KMS-11 (cell line): ENCODE data around the gene SLC66A2.

Experiments
- H2AFZ ChIP-seq: fragments of 200-600 bp; sonication (generic); 2 replicates; pipeline ENCODE4 v1.6.1; 2016; ENCODE audit warnings: antibody characterized with exemption, mixed run types, low read depth
- H3K27ac ChIP-seq: fragments of 200-600 bp; sonication (generic); 2 replicates; pipeline ENCODE4 v1.6.1; 2016; ENCODE audit warnings: mild to moderate bottlenecking, mixed run types
- H3K27me3 ChIP-seq: fragments of 200-600 bp; sonication (generic); 2 replicates; pipeline ENCODE4 v1.6.1; 2017; ENCODE audit warnings: mild to moderate bottlenecking, low read depth, mixed run types, moderate library complexity; ENCODE audit not compliant: insufficient read depth
- H3K36me3 ChIP-seq: fragments of 200-600 bp; sonication (generic); 2 replicates; pipeline ENCODE4 v1.6.1; 2017; ENCODE audit warnings: mild to moderate bottlenecking, mixed run types; ENCODE audit not compliant: insufficient read depth
- H3K4me1 ChIP-seq: fragments of 200-600 bp; sonication (generic); 2 replicates; pipeline ENCODE4 v1.6.1; 2016; ENCODE audit warnings: mild to moderate bottlenecking, low read depth, mixed run types; ENCODE audit not compliant: poor library complexity, severe bottlenecking
- H3K4me2 ChIP-seq: fragments of 200-600 bp; sonication (generic); 2 replicates; pipeline ENCODE4 v1.7.0; 2016; ENCODE audit warnings: mild to moderate bottlenecking, mixed run types
- H3K4me3 ChIP-seq: fragments of 200-600 bp; sonication (generic); IDR thresholded peaks from 2 replicates; pipeline ENCODE4 v1.6.1; 2017; ENCODE audit warnings: low read depth, low read length, mixed read lengths; ENCODE audit not compliant: insufficient read depth
- H3K79me2 ChIP-seq: fragments of 200-600 bp; sonication (generic); 2 replicates; pipeline ENCODE4 v1.6.1; 2016; ENCODE audit warnings: low read depth, mixed run types; ENCODE audit not compliant: insufficient read depth
- H3K9ac ChIP-seq: fragments of 200-600 bp; sonication (generic); 2 replicates; pipeline ENCODE4 v1.6.1; 2016; ENCODE audit warnings: mild to moderate bottlenecking, mixed run types
- H4K20me1 ChIP-seq: fragments of 200-600 bp; sonication (generic); 2 replicates; pipeline ENCODE4 v1.6.1; 2016; ENCODE audit warnings: mild to moderate bottlenecking, mixed run types; ENCODE audit not compliant: insufficient read depth
- TF ChIP-seq, protein P1 (sequence below): fragments of 200-600 bp; sonication (generic); conservative IDR thresholded peaks from 2 replicates; pipeline ENCODE4 v1.6.1; 2017; ENCODE audit warnings: low read depth, mild to moderate bottlenecking, antibody characterized with exemption, low read length, moderate library complexity, mixed read lengths

The SLC66A2 gene

DNA sequence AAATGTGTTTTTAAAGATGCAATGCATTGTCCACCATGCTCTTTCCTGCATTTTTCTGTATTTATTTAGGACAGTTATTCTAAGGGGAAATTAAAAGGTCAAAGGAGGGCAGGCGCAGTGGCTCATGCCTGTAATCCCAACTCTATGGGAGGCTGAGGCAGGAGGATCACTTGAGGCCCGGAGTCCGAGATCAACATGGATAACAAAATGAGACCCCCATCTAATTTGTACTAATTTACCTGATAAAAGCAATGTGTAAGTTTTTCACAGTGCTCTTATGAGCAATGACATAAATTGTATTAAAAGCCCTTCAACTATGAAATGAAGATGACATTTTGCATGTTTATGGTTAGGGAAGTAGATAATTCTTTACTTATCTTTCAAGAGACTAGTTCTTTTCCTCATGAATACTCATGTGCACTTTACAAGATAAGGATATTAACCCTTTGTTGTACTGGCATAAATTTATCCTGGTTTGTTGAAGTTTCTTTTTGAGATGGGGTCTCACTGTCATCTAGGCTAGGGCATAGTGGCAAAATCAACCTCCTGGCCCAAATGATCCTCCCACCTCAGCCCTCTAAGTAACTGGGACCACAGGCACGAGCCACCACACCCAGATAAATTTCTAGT lies 22.7 kb upstream of the SLC66A2 start:
- no peaks in the 10 kb centered on the region for H3K27me3 ChIP-seq
- TF ChIP-seq, protein P1, sequence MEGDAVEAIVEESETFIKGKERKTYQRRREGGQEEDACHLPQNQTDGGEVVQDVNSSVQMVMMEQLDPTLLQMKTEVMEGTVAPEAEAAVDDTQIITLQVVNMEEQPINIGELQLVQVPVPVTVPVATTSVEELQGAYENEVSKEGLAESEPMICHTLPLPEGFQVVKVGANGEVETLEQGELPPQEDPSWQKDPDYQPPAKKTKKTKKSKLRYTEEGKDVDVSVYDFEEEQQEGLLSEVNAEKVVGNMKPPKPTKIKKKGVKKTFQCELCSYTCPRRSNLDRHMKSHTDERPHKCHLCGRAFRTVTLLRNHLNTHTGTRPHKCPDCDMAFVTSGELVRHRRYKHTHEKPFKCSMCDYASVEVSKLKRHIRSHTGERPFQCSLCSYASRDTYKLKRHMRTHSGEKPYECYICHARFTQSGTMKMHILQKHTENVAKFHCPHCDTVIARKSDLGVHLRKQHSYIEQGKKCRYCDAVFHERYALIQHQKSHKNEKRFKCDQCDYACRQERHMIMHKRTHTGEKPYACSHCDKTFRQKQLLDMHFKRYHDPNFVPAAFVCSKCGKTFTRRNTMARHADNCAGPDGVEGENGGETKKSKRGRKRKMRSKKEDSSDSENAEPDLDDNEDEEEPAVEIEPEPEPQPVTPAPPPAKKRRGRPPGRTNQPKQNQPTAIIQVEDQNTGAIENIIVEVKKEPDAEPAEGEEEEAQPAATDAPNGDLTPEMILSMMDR, result no peak
- H3K36me3 ChIP-seq, result peaks cover 9% of the 10 kb centered on the region; the same call in 1 of the 2 replicates
- peaks cover 8% of the 10 kb centered on the region; the same call in 1 of the 2 replicates for H4K20me1 ChIP-seq
- peaks cover 65% of the 10 kb centered on the region for H3K79me2 ChIP-seq
- no peak overlapping the region for H3K9ac ChIP-seq
- H2AFZ ChIP-seq, result no peak overlapping the region
- H3K27ac ChIP-seq, result no peak overlapping the region
- H3K4me1 ChIP-seq, result no peaks in the 10 kb centered on the region
- H3K4me2 ChIP-seq, result no peak overlapping the region
- H3K4me3 ChIP-seq, result no peak overlapping the region

DNA sequence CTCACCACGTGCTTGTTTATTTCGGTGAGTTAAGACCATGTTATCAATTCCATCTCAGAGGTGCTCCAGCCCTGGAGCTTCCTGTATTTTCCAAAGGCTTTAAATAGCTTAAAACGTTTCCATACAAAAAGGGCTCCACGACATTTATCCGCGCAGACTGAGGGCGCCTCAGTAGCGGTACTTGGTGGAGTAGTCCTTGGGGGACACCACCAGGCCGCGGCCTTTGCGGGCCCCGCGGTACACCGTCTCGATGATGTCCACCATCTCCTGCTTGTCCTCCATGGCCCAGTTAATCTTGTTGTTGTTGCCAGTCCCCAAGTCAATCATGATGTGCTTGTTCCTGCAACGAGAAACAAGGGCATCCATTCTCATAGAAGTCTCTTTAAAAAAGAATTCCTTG lies 22.1 kb upstream of the SLC66A2 start:
- Histone ChIP-seq H3K4me2 (no peak overlapping the region), H3K4me1 (no peaks in the 10 kb centered on the region), H3K27ac (no peak overlapping the region), H3K36me3 (peaks cover 9% of the 10 kb centered on the region; the same call in 1 of the 2 replicates), H2AFZ (no peak overlapping the region), H3K79me2 (peaks cover 59% of the 10 kb centered on the region), H3K4me3 (no peak overlapping the region), H3K27me3 (no peaks in the 10 kb centered on the region), H3K9ac (no peak overlapping the region), H4K20me1 (peaks cover 7% of the 10 kb centered on the region; the same call in 1 of the 2 replicates)
- TF ChIP-seq, protein P1, result no peak

DNA sequence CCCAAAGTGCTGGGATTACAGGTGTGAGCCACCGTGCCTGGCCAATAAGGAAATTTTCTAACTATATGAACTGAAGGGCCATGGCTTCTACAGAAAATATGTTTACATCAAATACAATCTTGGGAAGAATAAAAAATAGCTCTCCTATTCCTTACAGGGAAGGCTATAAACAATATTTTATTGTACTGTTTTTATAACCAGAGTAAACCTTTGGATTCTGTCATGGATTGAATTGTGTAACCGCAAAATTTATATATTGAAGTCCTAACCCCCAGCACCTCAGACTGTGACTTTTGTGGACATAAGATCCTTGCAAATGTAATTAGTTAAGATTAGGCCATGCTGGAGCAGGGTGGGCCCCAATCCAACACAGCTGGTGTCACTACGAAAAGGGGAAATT lies 21.3 kb upstream of the SLC66A2 start:
- Histone ChIP-seq H3K36me3 (peaks cover 9% of the 10 kb centered on the region; the same call in 1 of the 2 replicates), H3K4me2 (no peak overlapping the region), H3K9ac (no peak overlapping the region), H3K27me3 (no peaks in the 10 kb centered on the region), H2AFZ (no peak overlapping the region), H3K27ac (no peak overlapping the region), H3K4me3 (no peak overlapping the region), H3K79me2 (peaks cover 51% of the 10 kb centered on the region), H3K4me1 (no peaks in the 10 kb centered on the region), H4K20me1 (peaks cover 7% of the 10 kb centered on the region; the same call in 1 of the 2 replicates)
- TF ChIP-seq, protein P1, result no peak

DNA sequence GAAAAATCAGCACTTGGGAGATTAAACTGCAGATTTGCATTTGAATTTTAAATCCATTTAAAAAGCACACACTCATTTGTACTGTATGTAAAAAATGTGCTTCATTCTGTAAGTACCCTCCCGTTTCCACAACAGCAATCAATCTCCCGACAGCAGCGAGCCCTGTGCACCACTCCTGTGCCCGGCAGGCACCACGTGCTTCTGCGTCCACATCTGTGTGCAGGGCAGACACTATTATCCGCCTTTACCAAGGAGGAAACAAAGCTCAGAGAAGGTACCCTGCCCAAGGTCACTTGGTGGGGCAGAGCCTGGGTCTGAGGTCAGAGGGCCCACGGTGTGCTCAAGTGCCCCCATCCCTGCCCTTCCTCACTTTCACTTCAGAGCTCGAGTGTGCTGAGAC lies 20.5 kb upstream of the SLC66A2 start:
- H3K27me3 ChIP-seq, result no peaks in the 10 kb centered on the region
- H4K20me1 ChIP-seq, result peaks cover 7% of the 10 kb centered on the region; the same call in 1 of the 2 replicates
- H2AFZ ChIP-seq, result no peak overlapping the region
- H3K27ac ChIP-seq, result no peak overlapping the region
- peaks cover 44% of the 10 kb centered on the region for H3K79me2 ChIP-seq
- TF ChIP-seq, protein P1, result no peak
- H3K9ac ChIP-seq, result no peak overlapping the region
- no peaks in the 10 kb centered on the region for H3K4me1 ChIP-seq
- H3K4me3 ChIP-seq, result no peak overlapping the region
- H3K4me2 ChIP-seq, result no peak overlapping the region
- peaks cover 9% of the 10 kb centered on the region; the same call in 1 of the 2 replicates for H3K36me3 ChIP-seq
